ENCODE results near the gene TMSB4X.

- TF ChIP-seq CTCF (optimal IDR thresholded peaks at IDR 0.05 in 1 of 3, IDR thresholded peaks at IDR 0.05 in 1 of 3, conservative IDR thresholded peaks at IDR 0.05 in 1 of 3; ENCODE audit: extremely low read depth in 1 of 3, insufficient read depth in 2 of 3, low read length in 3 of 3) = no peak
- no peak for TF ChIP-seq EZH2 (IDR thresholded peaks at IDR 0.05; ENCODE audit: low read length)
These were observed 27.2 kb downstream of the TMSB4X start for GRCh38 chrX:13001961-13002671.
